GM21717 (cell line): ENCODE data around the gene EMB.
"Not testable (repeated sequence)": the region's sequence is repeated elsewhere in the genome, so short reads cannot be mapped to it uniquely, and the experiment has no call there.

Experiments used
- ATAC-seq: cut with Tn5 transposase; IDR thresholded peaks from one replicate; pipeline ENCODE4 v1.9.1; 2021; ENCODE audit warnings: mild to moderate bottlenecking, moderate library complexity; ENCODE audit not compliant: unreplicated experiment

Gene EMB

DNA sequence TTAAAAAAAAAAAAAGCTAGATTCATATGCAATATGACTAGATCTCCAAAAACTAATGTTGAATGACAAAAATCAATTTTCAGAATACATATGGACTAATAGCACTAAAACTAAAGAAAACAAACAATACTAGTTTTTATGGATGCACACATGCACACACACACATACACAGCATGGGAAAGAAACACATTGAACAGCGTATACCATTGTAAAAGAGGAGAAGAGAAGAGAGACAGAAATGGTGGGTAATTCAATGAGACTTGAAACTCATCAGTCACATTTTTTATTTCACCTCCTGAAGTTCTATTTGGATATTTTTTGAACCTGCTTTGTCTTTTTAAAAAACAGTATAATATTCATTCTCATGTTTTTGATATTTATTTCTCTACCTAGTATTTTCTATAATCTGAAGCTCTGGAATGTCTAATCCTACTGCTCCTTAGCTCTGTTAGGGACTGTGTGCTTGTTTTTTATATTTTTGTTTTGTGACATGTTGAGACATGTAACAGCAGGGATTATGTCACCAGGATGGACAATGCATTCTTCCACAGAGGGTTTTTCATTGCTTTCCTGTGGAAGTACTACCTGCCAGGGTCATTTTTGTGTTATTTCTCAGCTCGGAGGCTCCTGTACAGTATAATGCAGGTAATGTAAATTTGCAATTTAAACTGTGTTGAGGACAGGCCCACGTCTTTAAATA lies 17.8 kb downstream of the EMB start:
- not testable (repeated sequence) for ATAC-seq

DNA sequence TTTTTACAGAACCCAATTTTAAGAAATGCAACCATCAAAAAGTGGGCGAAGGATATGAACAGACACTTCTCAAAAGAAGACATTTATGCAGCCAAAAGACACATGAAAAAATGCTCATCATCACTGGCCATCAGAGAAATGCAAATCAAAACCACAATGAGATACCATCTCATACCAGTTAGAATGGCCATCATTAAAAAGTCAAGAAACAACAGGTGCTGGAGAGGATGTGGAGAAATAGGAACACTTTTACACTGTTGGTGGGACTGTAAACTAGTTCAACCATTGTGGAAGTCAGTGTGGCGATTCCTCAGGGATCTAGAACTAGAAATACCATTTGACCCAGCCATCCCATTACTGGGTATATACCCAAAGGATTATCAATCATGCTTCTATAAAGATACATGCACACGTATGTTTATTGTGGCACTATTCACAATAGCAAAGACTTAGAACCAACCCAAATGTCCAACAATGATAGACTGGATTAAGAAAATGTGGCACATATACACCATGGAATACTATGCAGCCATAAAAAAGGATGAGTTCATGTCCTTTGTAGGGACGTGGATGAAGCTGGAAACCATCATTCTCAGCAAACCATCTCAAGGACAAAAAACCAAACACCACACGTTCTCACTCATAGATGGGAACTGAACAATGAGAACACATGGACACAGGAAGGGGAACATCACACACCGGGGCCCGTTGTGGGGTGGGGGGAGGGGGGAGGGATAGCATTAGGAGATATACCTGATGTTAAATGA lies 19.7 kb downstream of the EMB start:
- ATAC-seq: not testable (repeated sequence)

DNA sequence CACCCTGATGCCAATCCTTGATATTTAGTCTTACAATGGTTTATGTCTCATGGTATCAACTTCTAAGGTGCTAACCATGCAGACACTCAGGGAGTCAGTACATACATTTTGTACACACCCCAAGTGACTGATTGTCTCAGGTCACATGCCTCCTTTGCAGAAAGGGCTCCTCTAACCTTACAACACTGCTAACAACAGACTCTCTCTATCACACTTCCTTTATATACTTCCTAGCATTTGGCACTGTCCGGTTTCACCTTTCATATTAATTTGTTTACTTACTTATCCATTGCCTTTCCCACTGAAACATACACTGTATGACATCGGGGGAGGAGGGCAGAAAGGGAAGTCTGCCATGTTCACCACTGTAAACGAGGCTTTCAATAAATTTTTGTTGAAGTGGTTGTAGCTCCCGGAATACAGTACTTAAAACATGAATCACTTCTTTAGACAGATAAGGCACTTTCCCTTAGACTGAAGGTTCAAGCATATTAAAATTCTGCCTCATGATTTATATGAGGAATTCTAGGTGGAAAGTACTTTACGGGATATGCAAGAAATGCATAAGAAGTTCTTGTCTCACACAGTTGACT lies 20.6 kb downstream of the EMB start:
- ATAC-seq: no peak

DNA sequence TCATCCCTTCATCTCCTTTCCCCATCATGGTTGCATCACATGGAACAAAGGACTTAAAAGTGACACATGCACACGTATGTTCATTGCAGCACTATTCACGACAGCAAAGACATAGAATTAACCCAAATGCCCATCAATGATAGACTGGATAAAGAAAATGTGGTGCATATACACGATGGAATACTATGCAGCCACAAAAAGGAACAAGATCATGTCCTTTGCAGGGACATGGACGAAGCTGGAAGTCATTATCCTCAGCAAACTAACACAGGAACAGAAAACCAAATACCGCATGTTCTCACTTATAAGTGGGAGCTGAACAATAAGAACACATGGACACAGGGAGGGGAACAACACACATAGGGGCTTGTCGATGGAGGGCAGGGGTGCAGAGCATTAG lies 21.4 kb downstream of the EMB start:
- ATAC-seq: not testable (repeated sequence)

DNA sequence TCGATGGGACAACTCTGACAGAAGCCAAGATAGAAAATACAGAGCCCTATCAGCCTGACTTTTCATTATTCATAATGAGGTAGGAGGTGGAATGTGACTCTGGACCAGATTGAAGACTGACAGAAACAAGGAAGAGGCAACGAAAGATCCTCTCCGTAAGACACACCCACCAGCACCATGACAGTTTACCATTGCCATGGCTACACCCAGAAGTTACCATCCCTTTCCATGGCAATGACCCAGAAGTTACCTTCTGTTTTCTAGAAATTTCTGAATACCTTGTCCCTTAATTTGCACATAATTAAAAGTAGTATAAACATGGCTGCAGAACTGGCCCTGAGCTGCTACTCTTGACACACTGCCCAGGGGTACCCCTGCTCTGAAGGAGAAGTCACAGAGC lies 24.5 kb downstream of the EMB start:
- ATAC-seq: not testable (repeated sequence)

DNA sequence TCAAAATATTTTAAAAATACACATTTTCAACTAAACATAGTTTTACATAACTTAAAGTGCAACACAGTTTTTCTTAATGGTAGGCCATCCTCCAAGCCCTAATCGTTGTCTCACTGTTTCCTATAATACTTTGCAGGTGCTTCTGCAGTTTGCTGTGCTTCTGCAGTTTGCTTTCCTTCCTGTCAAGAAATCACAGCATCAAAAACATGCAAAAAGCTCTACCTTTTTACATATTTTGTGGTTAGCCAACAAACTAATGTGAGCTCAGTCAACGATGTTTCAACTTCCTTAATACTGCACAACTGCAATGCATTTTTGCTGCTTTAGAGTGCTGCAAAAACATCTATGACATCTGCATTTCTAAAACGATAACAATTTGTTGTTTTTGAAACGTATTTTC lies 25.2 kb downstream of the EMB start:
- ATAC-seq: peak; percentile 95

DNA sequence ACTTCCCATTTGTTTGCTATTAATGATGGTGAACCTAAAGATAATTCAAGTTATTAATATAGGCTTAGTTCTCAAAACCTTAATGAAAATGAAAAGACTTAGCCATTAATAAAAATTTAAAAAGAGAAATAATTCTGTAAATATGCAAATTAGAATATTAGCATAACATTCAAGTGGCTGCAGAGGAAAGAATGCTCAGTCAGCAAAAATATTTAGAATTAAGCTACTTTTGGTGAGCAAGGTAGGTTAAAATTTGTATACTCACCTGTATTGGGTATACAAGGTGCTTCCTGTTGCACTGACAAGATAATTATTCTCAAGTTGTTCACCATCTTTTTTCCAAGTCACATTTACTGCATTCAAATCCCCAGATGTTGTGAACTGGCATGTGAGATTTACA lies 30.2 kb downstream of the EMB start:
- not testable (repeated sequence) for ATAC-seq

DNA sequence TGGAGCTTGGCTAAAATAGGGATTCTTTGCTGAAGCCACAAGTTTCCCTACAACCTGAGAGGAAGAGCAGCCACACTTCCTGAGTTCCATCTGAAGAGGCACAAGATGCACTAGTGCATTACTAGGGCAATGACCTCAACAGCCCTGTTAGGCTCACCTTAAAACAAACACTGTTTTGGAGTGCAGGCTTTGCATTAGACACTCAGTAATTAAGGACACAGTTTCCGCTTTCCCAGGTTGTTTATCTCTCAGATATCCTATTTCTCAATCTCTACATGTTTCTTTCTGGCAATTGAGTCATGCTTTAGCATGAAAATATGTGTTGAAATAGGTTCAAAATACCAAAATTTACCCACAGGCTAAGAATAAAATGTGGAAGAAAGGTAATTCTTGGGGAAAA lies 34.2 kb downstream of the EMB start:
- no peak for ATAC-seq

DNA sequence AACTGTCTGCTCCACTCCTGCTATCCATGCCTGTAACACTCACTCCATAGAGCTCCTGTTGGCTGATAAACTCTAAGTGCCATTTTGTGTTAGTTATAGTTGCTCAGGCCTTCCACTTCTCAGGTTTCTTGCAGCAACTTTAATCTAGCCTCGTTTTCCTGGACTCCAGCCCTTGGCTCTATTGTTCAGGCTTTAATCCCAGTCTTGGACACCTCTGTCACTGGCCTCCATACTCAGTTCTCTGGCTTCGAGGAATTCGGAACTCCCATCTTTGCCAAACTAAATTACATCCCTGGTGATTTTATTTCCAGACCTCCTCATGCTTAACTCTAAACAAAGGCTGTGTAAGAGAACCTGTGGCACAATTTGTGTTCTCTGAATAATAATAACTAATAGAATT lies 39.8 kb downstream of the EMB start:
- no peak for ATAC-seq

DNA sequence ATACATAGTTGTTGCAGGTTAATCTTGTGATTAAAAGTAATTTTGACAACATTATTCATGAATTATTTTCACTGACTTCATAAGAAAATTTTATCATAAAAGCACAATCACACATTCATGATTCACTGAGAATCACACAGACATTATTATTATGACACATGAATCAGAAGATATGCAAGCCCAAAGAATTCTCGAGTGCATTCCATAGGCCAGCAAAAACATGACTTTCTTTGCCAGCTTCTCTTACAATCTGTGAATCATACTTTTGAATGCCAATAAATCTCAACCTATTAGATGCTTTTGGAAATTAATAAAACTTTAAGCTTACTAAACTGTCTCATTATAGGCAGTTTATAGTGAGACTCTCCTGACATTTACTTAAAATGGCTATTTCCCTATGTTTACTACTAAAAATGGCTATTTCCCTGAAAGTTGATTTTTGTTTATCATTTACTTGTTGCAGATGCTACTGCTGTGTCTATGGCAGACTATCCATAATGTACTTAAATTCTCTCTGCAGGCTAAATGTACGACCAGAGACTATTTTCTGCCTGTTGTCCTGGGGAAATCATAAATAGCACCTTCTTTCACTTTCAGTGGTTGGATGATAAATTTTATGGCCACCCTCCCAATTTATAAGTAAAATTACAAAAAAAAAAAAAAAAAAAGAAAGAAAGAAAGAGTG lies 47.0 kb downstream of the EMB start:
- ATAC-seq: not testable (repeated sequence)

DNA sequence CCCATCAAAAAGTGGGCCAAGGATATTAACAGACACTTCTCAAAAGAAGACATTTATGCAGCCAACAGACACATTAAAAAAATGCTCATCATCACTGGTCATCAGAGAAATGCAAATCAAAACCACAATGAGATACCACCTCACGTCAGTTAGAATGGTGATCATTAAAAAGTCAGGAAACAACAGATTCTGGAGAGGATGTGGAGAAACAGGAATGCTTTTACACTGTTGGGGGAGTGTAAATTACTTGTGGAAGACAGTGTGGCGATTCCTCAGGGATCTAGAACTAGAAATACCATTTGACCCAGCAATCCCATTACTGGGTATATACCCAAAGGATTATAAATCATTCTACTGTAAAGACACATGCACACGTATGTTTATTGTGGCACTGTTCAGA lies 48.8 kb downstream of the EMB start:
- ATAC-seq: not testable (repeated sequence)

DNA sequence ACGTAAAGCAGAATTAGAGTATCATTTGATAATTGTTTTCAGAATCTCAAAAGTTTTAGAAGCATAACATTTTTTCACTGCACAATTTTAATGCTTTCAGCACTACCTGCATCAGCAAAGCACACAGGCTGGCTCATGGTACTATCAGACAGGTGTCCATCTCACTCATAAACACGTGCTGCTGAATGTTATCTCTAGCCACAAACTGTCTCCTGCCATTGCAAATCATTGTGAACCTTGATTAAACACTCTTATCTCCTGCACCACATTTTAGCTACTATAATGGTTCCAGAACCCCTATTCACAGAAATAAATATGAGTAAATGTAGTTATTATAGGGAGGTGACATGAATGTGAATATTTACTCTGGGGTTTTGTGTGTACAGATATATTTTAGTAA lies 56.7 kb downstream of the EMB start:
- not testable (repeated sequence) for ATAC-seq

DNA sequence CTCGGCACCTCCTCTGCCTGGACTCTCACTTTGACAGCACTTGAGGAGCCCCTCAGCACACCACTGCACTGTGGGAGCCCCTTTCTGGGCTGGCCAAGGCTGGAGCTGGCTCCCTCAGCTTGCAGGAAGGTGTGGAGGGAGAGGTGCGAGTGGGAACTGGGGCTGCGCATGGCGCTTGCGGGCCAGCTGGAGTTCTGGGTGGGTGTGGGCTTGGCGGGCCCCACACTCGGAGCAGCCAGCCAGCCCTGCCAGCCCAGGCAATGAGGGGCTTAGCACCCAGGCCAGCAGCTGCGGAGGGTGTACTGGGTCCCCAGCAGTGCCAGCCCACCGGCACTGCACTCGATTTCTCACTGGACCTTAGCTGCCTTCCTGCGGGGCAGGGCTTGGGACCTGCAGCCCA lies 64.4 kb downstream of the EMB start:
- not testable (repeated sequence) for ATAC-seq

DNA sequence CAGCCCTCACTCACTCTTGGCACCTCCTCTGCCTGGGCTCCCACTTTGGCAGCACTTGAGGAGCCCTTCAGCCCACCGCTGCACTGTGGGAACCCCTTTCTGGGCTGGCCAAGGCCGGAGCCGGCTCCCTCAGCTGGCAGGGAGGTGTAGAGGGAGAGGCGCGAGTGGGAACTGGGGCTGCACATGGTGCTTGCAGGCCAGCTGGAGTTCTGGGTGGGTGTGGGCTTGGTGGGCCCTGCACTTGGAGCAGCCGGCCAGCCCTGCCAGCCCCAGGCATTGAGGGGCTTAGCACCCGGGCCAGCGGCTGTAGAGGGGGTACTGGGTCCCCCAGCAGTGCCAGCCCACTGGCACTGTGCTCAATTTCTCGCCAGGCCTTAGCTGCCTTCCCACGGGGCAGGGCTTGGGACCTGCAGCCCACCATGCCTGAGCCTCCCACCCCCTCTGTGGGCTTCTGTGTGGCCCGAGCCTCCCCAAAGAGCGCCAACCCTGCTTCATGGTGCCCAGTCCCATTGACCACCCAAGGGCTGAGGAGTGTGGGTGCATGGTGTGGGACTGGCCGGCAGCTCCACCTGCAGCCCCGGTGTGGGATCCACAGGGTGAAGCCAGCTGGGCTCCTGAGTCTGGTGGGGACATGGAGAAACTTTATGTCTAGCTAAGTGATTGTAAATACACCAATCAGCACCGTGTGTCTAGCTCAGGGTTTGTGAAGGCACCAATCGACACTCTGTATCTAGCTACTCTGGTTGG lies 71.6 kb downstream of the EMB start:
- not testable (repeated sequence) for ATAC-seq

DNA sequence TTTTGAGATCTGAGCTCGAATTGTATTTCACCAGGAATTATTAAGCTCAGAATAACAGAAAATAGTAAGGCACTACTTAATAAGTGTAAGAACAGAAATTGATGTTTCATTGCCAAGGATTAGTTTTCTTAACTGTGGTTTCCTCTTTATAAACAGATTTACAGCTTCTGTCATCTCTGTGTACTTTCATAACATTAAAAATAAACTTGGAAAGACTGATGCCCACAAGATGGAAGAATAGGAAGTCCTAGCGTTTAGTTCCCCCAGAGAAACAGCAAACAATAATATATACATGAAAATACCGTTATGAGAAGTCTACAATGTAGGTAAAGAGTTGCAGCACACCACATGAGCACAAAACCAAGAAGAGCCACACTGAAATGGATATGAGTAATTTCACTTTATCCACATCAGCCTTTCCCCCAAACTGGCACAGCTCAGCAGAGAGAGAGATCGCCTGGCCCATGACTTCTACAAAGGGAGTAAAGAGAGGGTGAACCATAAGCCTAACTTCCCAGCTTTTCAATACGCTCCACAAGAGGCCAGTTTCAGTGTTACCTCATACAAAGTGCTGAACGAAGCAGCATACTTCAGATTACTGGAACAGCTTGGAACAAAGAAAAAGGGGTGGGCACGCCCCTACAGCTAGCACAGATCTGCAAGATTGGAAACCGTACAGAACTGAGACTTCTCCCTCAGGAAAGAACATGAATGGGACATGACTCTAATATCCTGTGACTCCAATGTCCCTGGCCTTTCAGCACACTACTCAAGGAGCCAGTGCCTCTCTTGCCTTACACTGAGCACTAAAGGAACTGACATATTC lies 75.4 kb downstream of the EMB start:
- ATAC-seq: no peak

DNA sequence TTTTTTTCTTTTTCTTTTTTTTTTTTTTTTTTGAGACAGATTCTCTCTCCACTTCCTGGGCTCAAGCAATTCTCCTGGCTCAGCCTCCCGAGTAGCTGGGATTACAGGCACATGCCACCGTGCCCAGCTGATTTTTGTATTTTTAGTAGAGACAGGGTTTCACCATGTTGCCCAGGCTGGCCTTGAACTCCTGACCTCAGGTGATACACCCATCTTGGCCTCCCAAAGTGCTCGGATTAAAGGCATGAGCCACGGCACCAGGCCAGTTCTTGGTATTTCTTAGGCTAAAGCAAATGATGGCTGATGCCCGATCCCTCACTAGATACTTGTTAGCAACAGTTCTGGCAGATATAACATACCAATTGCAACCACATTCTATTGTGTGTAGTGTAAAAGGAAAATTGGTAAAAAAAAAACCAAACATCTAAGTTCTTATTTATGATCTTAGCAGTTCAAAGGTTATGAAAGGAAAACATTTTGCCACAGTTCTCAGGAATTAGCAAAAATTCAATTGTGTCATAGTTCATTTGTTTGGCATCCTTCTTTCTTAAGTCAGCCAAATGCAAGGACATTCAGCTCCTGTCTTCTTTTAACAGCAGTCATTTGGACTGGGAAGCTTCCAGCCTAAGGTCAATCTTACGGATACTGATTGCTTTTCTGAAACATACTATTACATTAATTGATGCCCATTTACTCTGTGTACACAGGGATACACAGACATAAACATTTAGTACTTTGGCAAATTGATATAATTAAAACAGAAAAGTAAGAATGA lies 76.4 kb downstream of the EMB start:
- not testable (repeated sequence) for ATAC-seq

DNA sequence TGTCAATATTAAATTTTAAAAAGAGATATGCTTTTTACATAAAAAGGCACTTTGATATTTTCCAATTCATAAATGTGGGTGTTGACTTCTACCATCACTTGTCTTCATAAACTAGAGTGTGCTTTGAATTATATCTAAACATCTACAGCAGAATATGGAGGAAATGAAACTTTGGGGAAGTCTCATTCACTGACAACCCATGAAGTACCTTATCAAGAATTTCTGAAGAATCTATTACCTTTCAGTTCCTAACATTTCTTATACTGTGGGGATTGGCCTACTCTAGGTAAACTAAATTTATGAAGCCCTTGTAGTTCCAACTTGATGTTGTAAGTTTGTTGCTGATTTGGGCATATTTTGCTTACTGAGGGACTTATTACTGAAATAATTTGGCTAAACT lies 81.9 kb downstream of the EMB start:
- ATAC-seq: no peak

DNA sequence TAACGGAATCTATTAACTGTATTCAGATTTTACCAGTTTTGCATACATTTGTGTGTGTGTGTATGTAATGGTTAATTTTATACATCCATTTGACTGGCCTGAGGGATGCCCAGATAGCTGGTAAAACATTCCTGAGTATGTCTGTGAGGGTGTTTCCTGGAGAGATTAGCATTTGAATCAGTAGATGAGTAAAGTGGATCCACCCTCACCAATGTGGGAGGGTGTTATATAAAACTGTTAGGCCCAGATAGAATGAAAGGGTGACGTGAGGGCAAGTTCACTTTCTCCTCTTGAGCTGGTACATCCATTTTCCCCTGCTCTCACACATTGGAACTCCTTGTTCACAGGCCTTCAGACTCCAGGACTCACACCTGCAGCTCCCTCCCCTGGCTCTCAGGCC lies 88.7 kb downstream of the EMB start:
- ATAC-seq: no peak
